ENCODE data around the gene RAB3B.

RAB3B gene

DNA sequence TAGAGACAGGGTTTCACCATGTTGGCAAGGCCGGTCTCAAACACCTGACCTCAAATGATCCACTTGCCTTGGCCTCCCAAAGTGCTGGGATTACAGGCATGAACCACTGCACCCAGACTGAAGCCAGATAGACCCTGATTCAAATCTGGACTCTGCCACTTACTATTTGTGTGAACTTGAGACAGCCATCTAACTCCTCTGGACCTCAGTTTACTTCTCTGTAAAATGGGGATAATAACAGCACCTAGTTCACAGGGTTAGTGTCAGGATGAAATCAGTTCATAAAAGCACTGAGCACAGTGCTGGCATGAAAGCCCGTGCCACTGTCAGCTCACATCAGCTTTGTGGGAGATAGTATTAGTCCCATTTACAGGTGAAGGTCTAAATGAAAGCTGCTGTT is 28.5 kb downstream of the RAB3B start:
- no peak for DNase-seq (ENCODE audit: low read depth)
- H3K4me3 ChIP-seq (ENCODE audit: low read depth, low read length) = no peak overlapping the region
- no peak for TF ChIP-seq CTCF (IDR thresholded peaks at IDR 0.05; ENCODE audit: insufficient read depth, low read depth, low read length, missing control alignments)

GRCh38 chr1:51961231-51961630 is 29.3 kb downstream of the RAB3B start:
- H3K4me3 ChIP-seq (ENCODE audit: low read depth, low read length) = no peak overlapping the region
- no peak for TF ChIP-seq CTCF (IDR thresholded peaks at IDR 0.05; ENCODE audit: insufficient read depth, low read depth, low read length, missing control alignments)
- no peak for DNase-seq (ENCODE audit: low read depth)

GRCh38 chr1:51960262-51960661 is 30.2 kb downstream of the RAB3B start:
- no peak for TF ChIP-seq CTCF (IDR thresholded peaks at IDR 0.05; ENCODE audit: insufficient read depth, low read depth, low read length, missing control alignments)
- no peak overlapping the region for H3K4me3 ChIP-seq (ENCODE audit: low read depth, low read length)
- peak; percentile 34 for DNase-seq (ENCODE audit: low read depth)

DNA sequence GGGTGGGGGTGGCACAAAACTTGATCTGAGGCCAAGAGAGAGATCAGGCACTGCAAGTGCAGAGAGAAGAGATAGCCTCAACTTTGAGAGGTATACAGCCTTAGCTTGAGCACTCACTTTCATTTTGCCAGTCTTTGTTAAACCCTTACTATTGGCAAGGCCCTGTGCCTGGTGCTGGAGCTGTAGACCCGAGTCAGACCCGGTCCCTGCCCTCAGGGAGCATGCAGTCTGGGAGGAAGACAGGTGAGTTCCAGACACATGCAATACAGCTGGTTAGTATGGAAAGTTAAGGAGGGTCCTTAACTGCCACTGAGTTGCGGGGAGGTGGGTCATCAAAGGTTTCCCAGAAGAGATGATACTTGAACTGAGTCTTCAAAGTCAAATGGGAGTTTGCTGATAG is 31.7 kb downstream of the RAB3B start:
- H3K4me3 ChIP-seq (ENCODE audit: low read depth, low read length) = no peak overlapping the region
- no peak for DNase-seq (ENCODE audit: low read depth)
- no peak for TF ChIP-seq CTCF (IDR thresholded peaks at IDR 0.05; ENCODE audit: insufficient read depth, low read depth, low read length, missing control alignments)

GRCh38 chr1:51957618-51958017 is 32.9 kb downstream of the RAB3B start:
- DNase-seq (ENCODE audit: low read depth) = no peak
- TF ChIP-seq CTCF (IDR thresholded peaks at IDR 0.05; ENCODE audit: insufficient read depth, low read depth, low read length, missing control alignments) = no peak
- H3K4me3 ChIP-seq (ENCODE audit: low read depth, low read length) = no peak overlapping the region

GRCh38 chr1:51956528-51957509 is 33.7 kb downstream of the RAB3B start:
- DNase-seq (ENCODE audit: low read depth) = no peak
- no peak overlapping the region for H3K4me3 ChIP-seq (ENCODE audit: low read depth, low read length)
- no peak for TF ChIP-seq CTCF (IDR thresholded peaks at IDR 0.05; ENCODE audit: insufficient read depth, low read depth, low read length, missing control alignments)

All from GM12865 (cell line).